Measurements from ENCODE around the gene AMFR.
A peak's percentile ranks its signal among the peaks of the same experiment; 100 is the strongest.

The AMFR gene

GRCh38 chr16:56425439-56425832 lies at the start of gene AMFR:
Gene AMFR, minus strand, starts transcription at chr16:56425545. Its CDS starts 218 bp downstream, at chr16:56425327.
- peak; percentile 18 for DNase-seq

GRCh38 chr16:56470666-56471065 lies 45.3 kb upstream of the AMFR start:
- no peak for DNase-seq

- no peak for DNase-seq
Measured at GRCh38 chr16:56470232-56470631, 44.9 kb upstream of the AMFR start.

GRCh38 chr16:56469748-56470147 lies 44.4 kb upstream of the AMFR start:
- no peak for DNase-seq

GRCh38 chr16:56468800-56469199 lies 43.5 kb upstream of the AMFR start:
- DNase-seq: no peak

GRCh38 chr16:56466344-56466743 lies 41.0 kb upstream of the AMFR start:
- no peak for DNase-seq

- DNase-seq: no peak
Measured at GRCh38 chr16:56463153-56463552, 37.8 kb upstream of the AMFR start.

- DNase-seq: no peak
Measured at GRCh38 chr16:56462064-56462796, 36.9 kb upstream of the AMFR start.

GRCh38 chr16:56460101-56460500 lies 34.8 kb upstream of the AMFR start:
- DNase-seq: no peak

- DNase-seq: no peak
Measured at GRCh38 chr16:56457927-56458470, 32.7 kb upstream of the AMFR start.

- DNase-seq: peak; percentile 30
Measured at GRCh38 chr16:56451753-56452689, 26.7 kb upstream of the AMFR start.

- DNase-seq: peak; percentile 95
Measured at GRCh38 chr16:56450986-56451752, 25.8 kb upstream of the AMFR start, which contains the start of the genes NUDT21 and OGFOD1. Gene NUDT21, minus strand, starts transcription at chr16:56451332. Its CDS starts 130 bp downstream, at chr16:56451202. Gene OGFOD1, plus strand, starts transcription at chr16:56451554. Its CDS starts 59 bp downstream, at chr16:56451613.

GRCh38 chr16:56450275-56450985 lies 25.1 kb upstream of the AMFR start:
- DNase-seq: no peak

- DNase-seq: no peak
Measured at GRCh38 chr16:56448005-56448404, 22.7 kb upstream of the AMFR start.

GRCh38 chr16:56447286-56447685 lies 21.9 kb upstream of the AMFR start:
- DNase-seq: no peak

- DNase-seq: no peak
Measured at GRCh38 chr16:56438038-56438437, 12.7 kb upstream of the AMFR start.

GRCh38 chr16:56436258-56436657 lies 10.9 kb upstream of the AMFR start:
- DNase-seq: no peak

GRCh38 chr16:56428091-56428490 lies 2.7 kb upstream of the AMFR start:
- no peak for DNase-seq

- no peak for DNase-seq
Measured at GRCh38 chr16:56426585-56426984, 1.2 kb upstream of the AMFR start.

- DNase-seq: no peak
Measured at GRCh38 chr16:56424791-56425438, 430 bp downstream of the AMFR start.

GRCh38 chr16:56424404-56424764 lies 961 bp downstream of the AMFR start:
- no peak for DNase-seq
